IPS-20b (cell line): ENCODE measurements around the gene FBXW4.
A peak's percentile ranks its signal among the peaks of the same experiment; 100 is the strongest.

Experiments
- H3K27ac ChIP-seq: one replicate; pipeline ENCODE4 v1.5.1; 2013; ENCODE audit warnings: low read length
- H3K27me3 ChIP-seq: 2 replicates; pipeline ENCODE4 v1.6.1; 2013; ENCODE audit warnings: mild to moderate bottlenecking, low read length, inconsistent platforms; ENCODE audit not compliant: insufficient read depth
- H3K36me3 ChIP-seq: 2 replicates; pipeline ENCODE4 v1.6.1; 2013; ENCODE audit warnings: low read depth, mild to moderate bottlenecking, inconsistent platforms, low read length, moderate library complexity; ENCODE audit not compliant: insufficient read depth
- H3K4me1 ChIP-seq: 2 replicates; pipeline ENCODE4 v1.6.1; 2013; ENCODE audit warnings: mild to moderate bottlenecking, control low read depth, inconsistent platforms, low read length, moderate library complexity; ENCODE audit not compliant: insufficient read depth
- H3K4me3 ChIP-seq: 2 replicates; pipeline ENCODE4 v1.5.1; 2013; ENCODE audit warnings: mild to moderate bottlenecking, low read length, inconsistent platforms
- H3K9ac ChIP-seq: 2 replicates; pipeline ENCODE4 v1.6.1; 2013; ENCODE audit warnings: low read depth, mild to moderate bottlenecking, inconsistent platforms, low read length, moderate library complexity
- H3K9me3 ChIP-seq: 2 replicates; pipeline ENCODE4 v1.6.1; 2013; ENCODE audit warnings: mild to moderate bottlenecking, low read depth, low read length, inconsistent platforms; ENCODE audit not compliant: insufficient read depth

The FBXW4 gene

GRCh38 chr10:101577121-101577871 is 117.7 kb downstream of the FBXW4 start:
- H3K27ac ChIP-seq: no peak overlapping the region
- H3K27me3 ChIP-seq: peaks cover 16% of the 10 kb centered on the region
- no peak overlapping the region for H3K9ac ChIP-seq
- H3K4me3 ChIP-seq: no peak overlapping the region
- peaks cover 12% of the 10 kb centered on the region; the same call in 1 of the 2 replicates for H3K4me1 ChIP-seq
- H3K9me3 ChIP-seq: 0 out of 2 replicates have a peak, but pooled peaks cover 7% of the 10 kb centered on the region
- peaks cover 16% of the 10 kb centered on the region for H3K36me3 ChIP-seq

- H3K27me3 ChIP-seq: peaks cover 25% of the 10 kb centered on the region
- H3K9me3 ChIP-seq: 0 out of 2 replicates have a peak, but pooled peaks cover 7% of the 10 kb centered on the region
- no peak overlapping the region for H3K9ac ChIP-seq
- H3K27ac ChIP-seq: no peak overlapping the region
- peaks cover 16% of the 10 kb centered on the region for H3K36me3 ChIP-seq
- H3K4me1 ChIP-seq: peaks cover 11% of the 10 kb centered on the region; the same call in 1 of the 2 replicates
- H3K4me3 ChIP-seq: no peak overlapping the region
Observed at GRCh38 chr10:101576211-101576863, 118.6 kb downstream of the FBXW4 start.

DNA sequence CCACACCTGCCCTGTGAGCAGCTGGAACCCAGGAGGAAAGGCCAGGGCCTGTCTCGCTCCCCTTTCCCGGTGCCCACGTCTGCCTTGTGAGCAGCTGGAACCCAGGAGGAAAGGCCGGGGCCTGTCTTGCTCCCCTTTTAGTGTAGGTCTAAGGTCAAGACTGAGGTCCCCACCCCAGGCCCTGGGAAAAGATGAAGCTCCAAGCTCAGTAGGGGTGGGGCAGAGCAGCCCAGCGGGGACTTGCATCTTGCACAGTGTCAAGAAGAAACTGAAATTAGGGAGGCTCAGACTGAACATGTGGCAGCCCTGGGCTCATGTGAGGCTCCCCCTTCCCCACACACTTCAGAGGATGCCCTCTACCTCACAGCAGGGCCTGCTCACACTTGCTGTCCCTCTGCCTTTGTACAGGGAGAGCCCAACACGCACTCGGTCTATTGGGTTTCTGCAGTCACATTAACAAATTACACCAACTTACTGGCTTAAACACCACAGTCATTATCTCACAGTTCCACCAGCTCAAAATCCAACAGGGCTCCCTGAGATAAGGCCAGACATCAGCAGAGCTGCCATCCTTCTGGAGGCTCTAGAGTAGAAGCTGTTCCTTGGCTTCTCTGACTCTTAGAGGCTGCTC is 119.3 kb downstream of the FBXW4 start:
- Histone ChIP-seq H3K4me1 (peaks cover 8% of the 10 kb centered on the region; the same call in 1 of the 2 replicates), H3K27ac (no peak overlapping the region)

DNA sequence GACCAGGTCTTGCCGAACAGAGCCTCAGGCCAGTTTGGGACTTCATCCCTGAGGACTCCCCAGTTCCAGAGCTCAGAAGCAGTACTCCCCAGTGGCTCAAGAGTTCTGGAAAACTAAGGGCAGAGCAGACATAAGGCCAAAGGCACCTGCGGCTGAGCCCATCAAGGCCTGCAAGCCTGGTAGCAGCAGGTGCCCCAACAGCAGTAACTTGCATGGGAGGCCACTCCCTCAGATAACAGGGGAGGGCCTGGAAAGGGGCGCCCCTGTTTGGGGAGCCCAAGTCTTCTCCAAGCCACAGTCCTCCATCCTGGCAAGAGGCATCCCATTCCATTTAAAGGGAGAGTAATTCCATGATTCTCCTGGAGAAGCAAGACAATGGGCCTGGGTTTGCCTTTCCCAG is 119.9 kb downstream of the FBXW4 start:
- peaks cover 36% of the 10 kb centered on the region for H3K27me3 ChIP-seq
- no peak overlapping the region for H3K4me3 ChIP-seq

More for the DNA sequence above, 119.3 kb downstream of the FBXW4 start:
- H3K27me3 ChIP-seq: peaks cover 32% of the 10 kb centered on the region
- peaks cover 16% of the 10 kb centered on the region for H3K36me3 ChIP-seq
- 0 out of 2 replicates have a peak, but pooled peaks cover 7% of the 10 kb centered on the region for H3K9me3 ChIP-seq
- H3K4me3 ChIP-seq: no peak overlapping the region
- no peak overlapping the region for H3K9ac ChIP-seq

DNA sequence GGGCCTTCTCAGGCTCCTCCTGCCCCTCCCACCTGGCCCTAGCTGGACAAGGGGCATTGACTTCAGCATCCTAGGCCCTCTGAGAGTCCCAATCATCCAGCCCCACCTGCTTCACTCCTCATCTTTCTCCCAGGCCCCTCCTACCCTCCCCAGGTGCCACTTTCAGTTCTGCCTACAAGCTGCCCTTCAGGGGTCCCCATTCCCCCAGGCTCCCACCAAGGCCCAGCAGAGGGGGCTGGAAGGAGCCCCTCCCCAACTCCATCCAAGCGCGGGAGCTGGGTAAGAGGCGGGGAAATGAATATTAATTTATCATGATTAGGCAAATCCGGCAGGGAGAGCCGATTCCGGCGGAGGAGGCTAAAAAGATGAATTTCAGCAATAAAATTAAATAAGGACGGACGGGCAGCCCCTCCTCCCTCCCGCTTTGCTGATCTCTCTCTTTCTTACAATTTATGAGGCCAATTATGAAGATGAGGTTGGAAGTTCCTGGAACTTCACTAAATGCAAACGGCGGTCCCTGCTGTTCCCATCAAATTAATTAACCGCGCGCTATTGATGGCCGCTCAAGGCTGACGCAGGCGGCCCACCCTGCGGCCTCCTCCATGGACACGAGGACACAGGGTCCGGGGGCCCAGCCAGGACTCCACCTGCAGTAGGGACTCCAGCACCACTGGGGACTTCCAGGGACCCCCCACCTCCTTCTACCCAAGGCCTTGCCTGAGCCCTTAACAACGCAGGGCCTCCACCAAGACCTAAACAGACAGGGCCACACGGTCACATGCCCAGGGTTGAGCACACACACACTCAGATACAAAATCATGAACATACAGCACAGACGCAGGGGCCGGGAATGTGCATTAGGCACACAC is 120.9 kb downstream of the FBXW4 start:
- Histone ChIP-seq H3K9ac (no peak overlapping the region), H3K27ac (no peak overlapping the region), H3K36me3 (peaks cover 4% of the 10 kb centered on the region), H3K4me1 (peaks cover 3% of the 10 kb centered on the region; the same call in 1 of the 2 replicates), H3K9me3 (0 out of 2 replicates have a peak, but pooled peaks cover 7% of the 10 kb centered on the region), H3K4me3 (no peak overlapping the region), H3K27me3 (peaks cover 46% of the 10 kb centered on the region)

More for the DNA sequence above, 119.9 kb downstream of the FBXW4 start:
- H3K36me3 ChIP-seq: peaks cover 14% of the 10 kb centered on the region
- H3K27ac ChIP-seq: no peak overlapping the region
- H3K9ac ChIP-seq: no peak overlapping the region
- H3K9me3 ChIP-seq: 0 out of 2 replicates have a peak, but pooled peaks cover 7% of the 10 kb centered on the region
- H3K4me1 ChIP-seq: peaks cover 3% of the 10 kb centered on the region; the same call in 1 of the 2 replicates

- Histone ChIP-seq H3K27ac (no peak overlapping the region), H3K9me3 (0 out of 2 replicates have a peak, but pooled peaks cover 7% of the 10 kb centered on the region), H3K4me3 (no peak overlapping the region), H3K27me3 (peaks cover 59% of the 10 kb centered on the region), H3K36me3 (no peaks in the 10 kb centered on the region), H3K9ac (no peak overlapping the region), H3K4me1 (peaks cover 3% of the 10 kb centered on the region; the same call in 1 of the 2 replicates)
Observed at GRCh38 chr10:101572785-101573184, 122.2 kb downstream of the FBXW4 start.

GRCh38 chr10:101572126-101572525 is 122.8 kb downstream of the FBXW4 start:
- no peak overlapping the region for H3K4me3 ChIP-seq
- no peak overlapping the region for H3K9ac ChIP-seq
- H3K4me1 ChIP-seq: peaks cover 3% of the 10 kb centered on the region; the same call in 1 of the 2 replicates
- no peaks in the 10 kb centered on the region for H3K36me3 ChIP-seq
- H3K27ac ChIP-seq: no peak overlapping the region
- 0 out of 2 replicates have a peak, but pooled peaks cover 7% of the 10 kb centered on the region for H3K9me3 ChIP-seq
- peaks cover 66% of the 10 kb centered on the region for H3K27me3 ChIP-seq

DNA sequence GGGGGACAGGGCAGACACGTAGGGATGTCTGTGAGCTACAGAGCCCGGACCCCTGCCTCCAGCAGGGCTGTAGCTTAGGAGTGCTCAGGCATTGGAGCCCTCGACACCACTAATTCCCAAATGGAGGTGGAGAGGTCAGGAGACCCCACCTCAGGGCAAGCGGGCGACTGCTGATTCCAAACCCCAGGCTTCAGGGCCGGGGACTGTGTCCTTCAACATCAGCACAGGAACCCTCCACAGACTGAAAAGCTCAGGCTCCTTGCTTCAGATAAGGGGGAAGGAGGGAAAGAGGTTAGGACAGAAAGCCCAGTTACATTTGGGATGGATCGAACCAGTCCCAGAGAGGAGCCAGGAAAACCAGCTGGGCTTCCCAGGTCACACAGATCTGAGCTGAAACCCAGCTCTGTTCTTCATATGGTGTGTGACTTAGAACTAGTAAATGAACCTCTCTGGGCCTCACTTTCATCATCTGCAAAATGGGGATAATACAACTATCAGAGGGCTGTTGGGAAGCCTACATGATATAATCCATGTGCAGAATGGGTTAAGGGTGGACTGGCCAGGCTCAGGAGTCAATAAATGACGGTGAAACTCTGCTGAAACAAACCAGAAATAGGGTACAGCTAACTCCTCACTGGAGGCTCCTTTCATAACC is 123.6 kb downstream of the FBXW4 start:
- Histone ChIP-seq H3K9me3 (0 out of 2 replicates have a peak, but pooled peaks cover 7% of the 10 kb centered on the region), H3K4me3 (no peak overlapping the region), H3K9ac (no peak overlapping the region), H3K27me3 (peaks cover 73% of the 10 kb centered on the region), H3K36me3 (no peaks in the 10 kb centered on the region), H3K4me1 (peaks cover 6% of the 10 kb centered on the region; the same call in 1 of the 2 replicates), H3K27ac (no peak overlapping the region)

GRCh38 chr10:101570428-101571270 is 124.3 kb downstream of the FBXW4 start:
- no peaks in the 10 kb centered on the region for H3K36me3 ChIP-seq
- 0 out of 2 replicates have a peak, but pooled peaks cover 7% of the 10 kb centered on the region for H3K9me3 ChIP-seq
- peaks cover 81% of the 10 kb centered on the region for H3K27me3 ChIP-seq
- peak overlapping the region; percentile 58; the same call in 1 of the 2 replicates for H3K9ac ChIP-seq
- H3K27ac ChIP-seq: no peak overlapping the region
- H3K4me1 ChIP-seq: peaks cover 6% of the 10 kb centered on the region; the same call in 1 of the 2 replicates
- peak overlapping the region; percentile 78 for H3K4me3 ChIP-seq
